NT2/D1 (cell line): ENCODE data around the gene THBS3.

Experiments used
- YY1 ChIP-seq: IDR thresholded peaks from 2 replicates; pipeline ENCODE4 v1.6.1; 2011; ENCODE audit not compliant: insufficient read length, insufficient read depth
- ZNF274 ChIP-seq: IDR thresholded peaks from 2 replicates; pipeline ENCODE4 v1.6.1; 2011; ENCODE audit warnings: mild to moderate bottlenecking, low read depth, low read length

- TF ChIP-seq ZNF274 (no peak), YY1 (no peak)
Measured at GRCh38 chr1:155170806-155171205, 36.9 kb downstream of the THBS3 start.
